ENCODE data around the gene RAB8B.

RAB8B gene

GRCh38 chr15:63276342-63277037 lies 87.1 kb downstream of the RAB8B start:
- no peak for DNase-seq (ENCODE audit: low spot score)

- DNase-seq (ENCODE audit: low spot score) = peak; percentile 70
Observed at GRCh38 chr15:63277038-63277892, 87.9 kb downstream of the RAB8B start, which contains the start of gene APH1B. APH1B (plus strand) TSS chr15:63277605; CDS start chr15:63277624, 19 bp downstream.

- DNase-seq (ENCODE audit: low spot score) = peak; percentile 63
Observed at GRCh38 chr15:63277893-63278456, 88.6 kb downstream of the RAB8B start.

GRCh38 chr15:63283126-63283525 lies 93.7 kb downstream of the RAB8B start:
- DNase-seq (ENCODE audit: low spot score) = no peak

GRCh38 chr15:63284335-63284734 lies 94.9 kb downstream of the RAB8B start:
- DNase-seq (ENCODE audit: low spot score) = no peak

- DNase-seq (ENCODE audit: low spot score) = no peak
Observed at GRCh38 chr15:63287109-63287508, 97.7 kb downstream of the RAB8B start.

- peak; percentile 28 for DNase-seq (ENCODE audit: low spot score)
Observed at GRCh38 chr15:63288342-63288741, 98.9 kb downstream of the RAB8B start.

GRCh38 chr15:63288778-63289378 lies 99.5 kb downstream of the RAB8B start:
- DNase-seq (ENCODE audit: low spot score) = peak; percentile 77

- DNase-seq (ENCODE audit: low spot score) = no peak
Observed at GRCh38 chr15:63291507-63291906, 102.1 kb downstream of the RAB8B start.

- DNase-seq (ENCODE audit: low spot score) = no peak
Observed at GRCh38 chr15:63292241-63292640, 102.8 kb downstream of the RAB8B start.

- no peak for DNase-seq (ENCODE audit: low spot score)
Observed at GRCh38 chr15:63292771-63293170, 103.4 kb downstream of the RAB8B start.

GRCh38 chr15:63294359-63294758 lies 105.0 kb downstream of the RAB8B start:
- DNase-seq (ENCODE audit: low spot score) = no peak

GRCh38 chr15:63295341-63295740 lies 105.9 kb downstream of the RAB8B start:
- no peak for DNase-seq (ENCODE audit: low spot score)

- peak; percentile 25 for DNase-seq (ENCODE audit: low spot score)
Observed at GRCh38 chr15:63296195-63296594, 106.8 kb downstream of the RAB8B start.

- no peak for DNase-seq (ENCODE audit: low spot score)
Observed at GRCh38 chr15:63299943-63300575, 110.7 kb downstream of the RAB8B start.

- no peak for DNase-seq (ENCODE audit: low spot score)
Observed at GRCh38 chr15:63301088-63301487, 111.7 kb downstream of the RAB8B start.

- DNase-seq (ENCODE audit: low spot score) = no peak
Observed at GRCh38 chr15:63305260-63305659, 115.9 kb downstream of the RAB8B start.

GRCh38 chr15:63306492-63307073 lies 117.2 kb downstream of the RAB8B start:
- DNase-seq (ENCODE audit: low spot score) = no peak

- no peak for DNase-seq (ENCODE audit: low spot score)
Observed at GRCh38 chr15:63308491-63308890, 119.1 kb downstream of the RAB8B start.

- no peak for DNase-seq (ENCODE audit: low spot score)
Observed at GRCh38 chr15:63308947-63309346, 119.5 kb downstream of the RAB8B start.

- no peak for DNase-seq (ENCODE audit: low spot score)
Observed at GRCh38 chr15:63310646-63311045, 121.2 kb downstream of the RAB8B start.

GRCh38 chr15:63312286-63312685 lies 122.9 kb downstream of the RAB8B start:
- no peak for DNase-seq (ENCODE audit: low spot score)
